H1 (cell line): ENCODE data around the gene PIAS3. TPM values are rescaled to one million over a fixed set of nuclear protein-coding genes. Genes with fewer than 3 reads are reported as not detected.

Experiments
- CTCF ChIA-PET: fragments of 300-600 bp; sonication (Branson Sonifier 250); formaldehyde crosslinking; loops from one replicate; lab custom pipeline; 2021; ENCODE audit not compliant: partially characterized antibody; lab: Charles Lee
- POLR2A ChIA-PET: fragments of 300-600 bp; sonication (Branson Sonifier 250); formaldehyde crosslinking; loops from one replicate; lab custom pipeline; 2021; ENCODE audit warnings: inconsistent platforms; ENCODE audit not compliant: partially characterized antibody; lab: Charles Lee
- DNase-seq, 2 experiments: peaks; one replicate each; pipeline versions ENCODE4 v3.0.0 to v3.0.0-alpha.2; 2010 to 2022; ENCODE audit warnings: low spot score in 2 of 2, low read depth in 1 of 2, mixed read lengths in 1 of 2
- FAIRE-seq: peaks from 2 replicates; lab custom pipeline; 2011; peaks lifted over from hg19 to GRCh38; lab: Jason Lieb, UNC
- H2AFZ ChIP-seq: 2 replicates; pipeline ENCODE4 v1.8.1; 2012; ENCODE audit warnings: low read length, inconsistent platforms
- H2AK5ac ChIP-seq: 2 replicates; pipeline ENCODE4 v1.6.1; 2013; ENCODE audit warnings: low read depth, low read length
- H2BK120ac ChIP-seq: replicated peaks from 2 replicates; pipeline ENCODE3; 2013; ENCODE audit warnings: low read depth, low read length, inconsistent platforms
- H2BK12ac ChIP-seq: 2 replicates; pipeline ENCODE4 v1.6.1; 2013; ENCODE audit warnings: low read depth, low read length
- H2BK15ac ChIP-seq: 2 replicates; pipeline ENCODE4 v1.6.1; 2013; ENCODE audit warnings: low read length
- H2BK20ac ChIP-seq: 2 replicates; pipeline ENCODE4 v1.6.1; 2013; ENCODE audit warnings: low read length
- H2BK5ac ChIP-seq: 2 replicates; pipeline ENCODE4 v1.6.1; 2013; ENCODE audit warnings: low read depth, low read length
- H3K14ac ChIP-seq: 2 replicates; pipeline ENCODE4 v1.6.1; 2013; ENCODE audit warnings: inconsistent platforms; ENCODE audit not compliant: insufficient read length
- H3K18ac ChIP-seq: 2 replicates; pipeline ENCODE4 v1.6.1; 2013; ENCODE audit warnings: low read length; ENCODE audit errors: extremely low read depth
- H3K23ac ChIP-seq: 2 replicates; pipeline ENCODE4 v1.6.1; 2013; ENCODE audit warnings: inconsistent platforms; ENCODE audit not compliant: insufficient read length
- H3K23me2 ChIP-seq: 2 replicates; pipeline ENCODE4 v1.6.1; 2013; ENCODE audit warnings: low read depth, low read length
- H3K27ac ChIP-seq: 2 replicates; pipeline ENCODE4 v1.6.1; 2011; ENCODE audit warnings: low read depth, low read length, inconsistent platforms
- H3K27me3 ChIP-seq, 4 experiments: replicated peaks in 1 of 4; 1 replicate in 1 of 4; 2 replicates in 3 of 4; pipeline versions ENCODE4 v1.6.1 to v1.8.1; 2011 to 2013; ENCODE audit warnings: low read length in 3 of 4, mild to moderate bottlenecking in 3 of 4, inconsistent platforms in 2 of 4, mixed read lengths in 2 of 4, moderate library complexity in 1 of 4; ENCODE audit not compliant: control insufficient read depth in 3 of 4, insufficient read depth in 3 of 4; ENCODE audit errors: extremely low read depth in 1 of 4
- H3K36me3 ChIP-seq, 4 experiments: 2 replicates each; pipeline versions ENCODE4 v1.6.1 to v1.8.1; 2011 to 2013; ENCODE audit warnings: mild to moderate bottlenecking in 4 of 4, low read length in 3 of 4, moderate library complexity in 2 of 4, control low read depth in 1 of 4, inconsistent platforms in 1 of 4; ENCODE audit not compliant: insufficient read depth in 4 of 4, control insufficient read depth in 2 of 4
- H3K4ac ChIP-seq: replicated peaks from 2 replicates; pipeline ENCODE3; 2013; ENCODE audit warnings: low read length, low read depth, mixed read lengths, inconsistent platforms; ENCODE audit not compliant: insufficient read length
- H3K4me1 ChIP-seq, 4 experiments: replicated peaks in 1 of 4; 1 replicate in 1 of 4; 2 replicates in 3 of 4; pipeline versions ENCODE4 v1.6.1 to v1.8.1; 2011 to 2013; ENCODE audit warnings: low read length in 3 of 4, inconsistent platforms in 2 of 4, mixed read lengths in 1 of 4; ENCODE audit not compliant: insufficient read depth in 4 of 4, control insufficient read depth in 3 of 4
- H3K4me2 ChIP-seq, 2 experiments: 2 replicates each; pipeline versions ENCODE4 v1.6.1 to v1.8.1; 2011 to 2013; ENCODE audit warnings: low read depth in 2 of 2, low read length in 2 of 2, control low read depth in 1 of 2, inconsistent platforms in 1 of 2, mild to moderate bottlenecking in 1 of 2; ENCODE audit not compliant: insufficient read depth in 1 of 2
- H3K4me3 ChIP-seq, 4 experiments: fragments of 200-600, 300-600 bp in 1 of 4; sonication (generic), shearing (Covaris generic), sonication (Bioruptor Twin) in 1 of 4; 2 replicates each; pipeline versions ENCODE4 v1.5.1 to v1.8.1; 2011 to 2016; ENCODE audit warnings: low read length in 4 of 4, low read depth in 3 of 4, control low read depth in 2 of 4, inconsistent platforms in 2 of 4, mild to moderate bottlenecking in 2 of 4, mixed read lengths in 1 of 4, moderate library complexity in 1 of 4; ENCODE audit not compliant: insufficient read depth in 2 of 4; ENCODE audit errors: extremely low read depth in 1 of 4
- H3K56ac ChIP-seq: replicated peaks from 2 replicates; pipeline ENCODE3; 2013; ENCODE audit warnings: low read depth, mild to moderate bottlenecking, mixed read lengths, low read length, inconsistent platforms; ENCODE audit not compliant: insufficient read length
- H3K79me1 ChIP-seq: 2 replicates; pipeline ENCODE4 v1.6.1; 2013; ENCODE audit warnings: low read depth, low read length, control low read depth
- H3K79me2 ChIP-seq, 2 experiments: 2 replicates each; pipeline versions ENCODE4 v1.6.1 to v1.8.1; 2012 to 2013; ENCODE audit warnings: low read length in 2 of 2, mild to moderate bottlenecking in 2 of 2, inconsistent platforms in 1 of 2; ENCODE audit not compliant: insufficient read depth in 2 of 2, control insufficient read depth in 1 of 2
- H3K9ac ChIP-seq, 4 experiments: replicated peaks in 1 of 4; 1 replicate in 1 of 4; 2 replicates in 3 of 4; pipeline versions ENCODE4 v1.6.1 to v1.8.1; 2011 to 2013; ENCODE audit warnings: low read depth in 3 of 4, low read length in 3 of 4, control low read depth in 2 of 4, mild to moderate bottlenecking in 2 of 4, moderate library complexity in 2 of 4, inconsistent platforms in 1 of 4; ENCODE audit errors: extremely low read depth in 1 of 4
- H3K9me3 ChIP-seq, 2 experiments: 2 replicates each; pipeline versions ENCODE4 v1.6.1 to v1.8.1; 2012 to 2013; ENCODE audit warnings: mild to moderate bottlenecking in 2 of 2, moderate library complexity in 2 of 2, control low read depth in 1 of 2, inconsistent platforms in 1 of 2, low read depth in 1 of 2, low read length in 1 of 2, mixed read lengths in 1 of 2; ENCODE audit not compliant: insufficient read depth in 2 of 2
- H4K20me1 ChIP-seq, 2 experiments: replicated peaks in 1 of 2; 2 replicates each; pipeline versions ENCODE3 to v1.8.1; 2011 to 2013; ENCODE audit warnings: inconsistent platforms in 2 of 2, low read length in 2 of 2, mild to moderate bottlenecking in 1 of 2; ENCODE audit not compliant: insufficient read depth in 2 of 2, control insufficient read depth in 1 of 2
- H4K5ac ChIP-seq: 2 replicates; pipeline ENCODE4 v1.6.1; 2013; ENCODE audit warnings: low read length, low read depth, mixed read lengths, inconsistent platforms; ENCODE audit not compliant: insufficient read length
- H4K8ac ChIP-seq: 2 replicates; pipeline ENCODE4 v1.8.0; 2013; ENCODE audit warnings: mild to moderate bottlenecking, moderate library complexity, low read length, inconsistent platforms; ENCODE audit not compliant: insufficient read depth; ENCODE audit errors: extremely low read depth
- H4K91ac ChIP-seq: replicated peaks from 2 replicates; pipeline ENCODE3; 2013; ENCODE audit warnings: low read length, mixed read lengths, inconsistent platforms; ENCODE audit not compliant: insufficient read length
- BACH1 ChIP-seq: IDR thresholded peaks from 2 replicates; pipeline ENCODE4 v1.6.1; 2012; ENCODE audit warnings: low read length, improper control_type of control experiment
- BCL11A ChIP-seq, 2 experiments: IDR thresholded peaks; one replicate each; pipeline ENCODE4 v1.6.1; 2011; ENCODE audit warnings: low read depth in 2 of 2, low read length in 2 of 2, mild to moderate bottlenecking in 2 of 2
- CEBPB ChIP-seq: IDR thresholded peaks from 2 replicates; pipeline ENCODE4 v1.6.1; 2012; ENCODE audit warnings: low read depth, low read length
- CHD1 ChIP-seq: IDR thresholded peaks from 2 replicates; pipeline ENCODE4 v1.6.1; 2012; ENCODE audit warnings: low read depth, low read length, improper control_type of control experiment
- EZH2 ChIP-seq: fragments of 200-600 bp; sonication (generic); IDR thresholded peaks from 2 replicates; pipeline ENCODE4 v1.7.1; 2012; ENCODE audit warnings: low read depth, mild to moderate bottlenecking, moderate library complexity, low read length, inconsistent platforms; ENCODE audit not compliant: severe bottlenecking
- HDAC2 ChIP-seq, 2 experiments: fragments of 300-600 bp in 1 of 2; sonication (generic) in 1 of 2; IDR thresholded peaks; 2 replicates each; pipeline ENCODE4 v1.6.1; 2011 to 2012; ENCODE audit warnings: low read depth in 2 of 2, low read length in 2 of 2, mild to moderate bottlenecking in 2 of 2, moderate library complexity in 2 of 2, borderline replicate concordance in 1 of 2, inconsistent platforms in 1 of 2
- JUN ChIP-seq: IDR thresholded peaks from 2 replicates; pipeline ENCODE4 v1.6.1; 2011; ENCODE audit warnings: low read depth, mild to moderate bottlenecking, improper control_type of control experiment, low read length
- KDM5A ChIP-seq: fragments of 200-600 bp; IDR thresholded peaks from 2 replicates; pipeline ENCODE4 v1.7.1; 2012; ENCODE audit warnings: mild to moderate bottlenecking, low read length, inconsistent platforms, mixed read lengths
- MAFK ChIP-seq: IDR thresholded peaks from 2 replicates; pipeline ENCODE4 v1.6.1; 2012; ENCODE audit warnings: low read depth, mild to moderate bottlenecking, improper control_type of control experiment, low read length
- SAP30 ChIP-seq: fragments of 300-600 bp; sonication (generic); IDR thresholded peaks from 2 replicates; pipeline ENCODE4 v1.7.1; 2012; ENCODE audit warnings: low read length, moderate library complexity, mild to moderate bottlenecking, inconsistent platforms; ENCODE audit not compliant: insufficient read depth, insufficient replicate concordance
- SP1 ChIP-seq: IDR thresholded peaks from 2 replicates; pipeline ENCODE4 v1.6.1; 2011; ENCODE audit warnings: low read depth, low read length
- SP4 ChIP-seq: IDR thresholded peaks from 2 replicates; pipeline ENCODE4 v1.6.1; 2012; ENCODE audit warnings: low read length, inconsistent platforms
- SUZ12 ChIP-seq: fragments of 200-600 bp; sonication (generic); IDR thresholded peaks from 2 replicates; pipeline ENCODE4 v1.6.1; 2012; ENCODE audit warnings: mild to moderate bottlenecking, inconsistent platforms, low read length, moderate library complexity, mixed read lengths
- WGBS, 2 experiments: shearing (Covaris generic) in 1 of 2; methylation state at CpG; one replicate each; pipeline versions ENCODE4 v1.1.6 to v1.1.7; 2013 to 2015; ENCODE audit warnings: low lambda C conversion rate in 2 of 2, mixed read lengths in 2 of 2, inconsistent platforms in 1 of 2, low coverage in 1 of 2, missing lambda C conversion rate in 1 of 2; ENCODE audit not compliant: insufficient replicate concordance in 2 of 2, insufficient coverage in 1 of 2, insufficient read length in 1 of 2; ENCODE audit errors: extremely low coverage in 1 of 2, missing lambda C conversion rate in 1 of 2; 5-methylcytosine and 5-hydroxymethylcytosine counted together
- polyA plus RNA-seq, 7 experiments: library from polyadenylated mRNA; depleted of rRNA in 3 of 7; stranded (reverse) in 5 of 7; unstranded in 2 of 7; fragments of >200 nt in 5 of 7; fragments of 200-250 nt in 2 of 7; gene quantifications; 1 replicate in 5 of 7; 2 replicates in 1 of 7; 4 replicates in 1 of 7; pipeline versions ENCODE4 v1.2.1 to v1.2.3, GENCODE V29; 2011 to 2013; ENCODE audit warnings: missing spikeins in 2 of 7, mixed read lengths in 2 of 7
- total RNA-seq: library from RNA; stranded (reverse); fragmentation: NEBNext Ultra II Directional; extraction: Animal tissue kit (Norgen Biotek cat#: 25700); gene quantifications from 2 replicates; pipeline ENCODE4 v1.2.1, GENCODE V29; 2021
- TF ChIP-seq, protein P1 (sequence below): IDR thresholded peaks from 2 replicates; pipeline ENCODE4 v1.6.1; 2012; ENCODE audit warnings: inconsistent platforms

PIAS3 gene
- total and polyA plus RNA-seq, 2 of the 8 experiments (the other 6 are each of a cell fraction or from before 2014, with no cell fraction given): 36.7 to 49.9 TPM

DNA sequence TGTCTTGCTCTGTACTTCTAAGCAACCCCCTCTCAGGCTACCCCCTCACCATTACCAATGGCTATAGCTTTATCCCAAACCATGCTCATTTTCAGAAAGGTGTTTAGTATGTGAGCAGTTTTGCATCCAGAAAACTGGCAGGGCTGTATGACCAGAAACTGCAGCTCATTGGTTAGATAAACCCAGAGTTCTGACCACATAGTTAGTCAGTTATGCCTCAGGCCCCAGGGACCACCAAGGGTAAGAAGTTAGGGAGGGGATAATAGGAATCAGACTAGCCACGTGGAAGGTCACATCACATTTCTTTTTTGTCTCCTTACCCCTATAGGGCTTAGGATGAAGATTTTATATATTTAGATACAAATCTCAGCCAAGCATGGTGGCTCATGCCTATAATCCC, 49.8 kb upstream of the PIAS3 start:
- no peaks in the 10 kb centered on the region for H3K79me2 ChIP-seq
- 91% methylated on average over 1 of the region's 1 CpG; no CpG with 5 or more reads in 1 of the 2 experiments for WGBS, 2 experiments
- no peak overlapping the region for H4K8ac ChIP-seq
- H2BK20ac ChIP-seq: no peak overlapping the region
- H3K9me3 ChIP-seq: no peaks in the 10 kb centered on the region
- POLR2A ChIA-PET: interaction anchor here (0.6 to 1.2 kb wide), 6 partner anchors 12 to 68 kb away, joined by 3 to 5 read pairs (median 3); partner anchors contain the start of genes PIAS3 and RBM8A
- H3K56ac ChIP-seq: no peak overlapping the region
- no peak overlapping the region for H2BK120ac ChIP-seq
- no peak overlapping the region for H4K91ac ChIP-seq
- H3K23ac ChIP-seq: no peak overlapping the region
- no peak for DNase-seq
- no peak overlapping the region for H3K4ac ChIP-seq
- H3K4me3 ChIP-seq: no peak overlapping the region
- H3K9ac ChIP-seq: no peak overlapping the region
- H2AK5ac ChIP-seq: no peak overlapping the region
- peaks cover 2% of the 10 kb centered on the region for H3K23me2 ChIP-seq
- CTCF ChIA-PET: interaction anchor here (0.8 to 15.9 kb wide), 15 partner anchors 10 to 109 kb away, joined by 3 to 146 read pairs (median 6); partner anchors contain the start of genes LIX1L, NUDT17, PEX11B and RBM8A
- H3K4me2 ChIP-seq: no peak overlapping the region
- H3K4me1 ChIP-seq: peaks cover 0 to 3% (median 0%) of the 10 kb centered on the region in 4 experiments; a peak in 2 of 7 replicates
- H4K5ac ChIP-seq: no peak overlapping the region
- no peaks in the 10 kb centered on the region for H3K79me1 ChIP-seq
- H2AFZ ChIP-seq: no peak overlapping the region
- H3K14ac ChIP-seq: no peak overlapping the region
- H3K36me3 ChIP-seq: peaks cover 0 to 7% (median 0%) of the 10 kb centered on the region in 4 experiments; a peak in 2 of 8 replicates
- no peak overlapping the region for H2BK15ac ChIP-seq
- no peak overlapping the region for H2BK12ac ChIP-seq
- H2BK5ac ChIP-seq: no peak overlapping the region
- no peak overlapping the region for H3K27ac ChIP-seq
- H3K27me3 ChIP-seq: no peaks in the 10 kb centered on the region
- no peaks in the 10 kb centered on the region for H4K20me1 ChIP-seq
- H3K18ac ChIP-seq: no peak overlapping the region
- FAIRE-seq: no peak
- TF ChIP-seq JUN (no peak), MAFK (no peak), HDAC2 (IDR thresholded peaks at IDR 0.05; ENCODE audit: borderline replicate concordance in 1 of 2, low read depth in 2 of 2, low read length in 2 of 2) (no peak), BACH1 (no peak), SAP30 (no peak), EZH2 (no peak), KDM5A (no peak), BCL11A (IDR thresholded peaks at IDR 0.05; ENCODE audit: low read depth in 2 of 2, low read length in 2 of 2) (no peak), CHD1 (no peak), SP4 (no peak), SUZ12 (no peak), CEBPB (no peak), SP1 (no peak)
- TF ChIP-seq, protein P1, sequence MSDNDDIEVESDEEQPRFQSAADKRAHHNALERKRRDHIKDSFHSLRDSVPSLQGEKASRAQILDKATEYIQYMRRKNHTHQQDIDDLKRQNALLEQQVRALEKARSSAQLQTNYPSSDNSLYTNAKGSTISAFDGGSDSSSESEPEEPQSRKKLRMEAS: no peak
